IMR-90 (cell line): Measurements from ENCODE around the gene GLG1.

Experiments
- CHD1 ChIP-seq: IDR thresholded peaks from 2 replicates; pipeline ENCODE4 v1.6.1; 2012; ENCODE audit warnings: low read depth, low read length, improper control_type of control experiment
- MAFK ChIP-seq: IDR thresholded peaks from 2 replicates; pipeline ENCODE4 v1.6.1; 2012; ENCODE audit warnings: low read depth, low read length, improper control_type of control experiment

DNA sequence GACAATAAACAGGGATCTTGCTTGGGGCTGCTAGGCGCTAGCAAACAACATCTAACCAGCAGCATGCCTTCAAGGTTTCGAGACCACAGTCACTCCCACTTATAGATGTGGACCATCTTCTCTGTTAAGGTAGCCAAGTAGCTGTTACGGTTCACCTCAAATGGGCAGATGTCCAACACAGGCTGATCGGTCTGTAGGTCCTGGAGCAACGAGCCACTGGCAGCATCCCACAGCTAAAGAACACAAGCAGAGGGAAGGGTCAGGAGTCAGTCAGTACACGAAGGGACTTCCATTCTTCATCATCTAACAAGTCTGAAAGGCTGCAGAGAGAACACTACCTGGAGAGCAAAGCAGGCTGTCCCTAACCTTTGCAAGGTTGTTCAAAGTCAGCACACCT, 16.9 kb upstream of the GLG1 start:
- TF ChIP-seq CHD1 (no peak), MAFK (no peak)
